AG09309 (cell line): Measurements from ENCODE around the gene TMEM72.

ENCODE experiments used
- DNase-seq: peaks from one replicate; pipeline ENCODE4 v3.0.0-alpha.2; 2010; ENCODE audit warnings: low read depth
- H3K4me3 ChIP-seq: 2 replicates; pipeline ENCODE4 v1.5.1; 2011; ENCODE audit warnings: mild to moderate bottlenecking, low read depth, low read length, moderate library complexity; ENCODE audit not compliant: control insufficient read depth
- TF ChIP-seq, protein P1 (sequence below): IDR thresholded peaks from 2 replicates; pipeline ENCODE4 v1.5.1; 2011; ENCODE audit warnings: mild to moderate bottlenecking, low read depth, low read length, inconsistent platforms; ENCODE audit not compliant: insufficient read depth, control insufficient read depth; ENCODE audit errors: missing control alignments

The TMEM72 gene

DNA sequence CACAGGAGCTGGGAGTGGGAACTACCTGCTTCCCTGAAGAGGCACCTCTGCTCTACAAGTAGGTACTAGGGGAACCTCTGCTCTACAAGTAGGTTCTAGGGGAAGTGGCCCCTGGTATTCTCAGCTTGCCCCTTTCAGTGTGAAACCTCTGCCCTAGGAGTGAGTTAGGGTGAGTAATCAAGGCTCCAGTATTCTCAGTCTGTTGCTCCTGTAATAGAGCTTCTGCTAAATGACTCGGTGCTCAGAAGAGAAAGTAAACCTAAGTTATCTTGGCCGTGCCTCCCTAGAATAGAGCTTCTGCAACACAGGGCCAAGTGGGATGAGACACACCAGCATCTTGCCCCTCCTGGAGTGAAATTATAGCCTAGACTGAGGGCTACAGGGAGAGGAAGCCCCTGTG is 35.1 kb downstream of the TMEM72 start:
- DNase-seq: no peak
- TF ChIP-seq, protein P1, sequence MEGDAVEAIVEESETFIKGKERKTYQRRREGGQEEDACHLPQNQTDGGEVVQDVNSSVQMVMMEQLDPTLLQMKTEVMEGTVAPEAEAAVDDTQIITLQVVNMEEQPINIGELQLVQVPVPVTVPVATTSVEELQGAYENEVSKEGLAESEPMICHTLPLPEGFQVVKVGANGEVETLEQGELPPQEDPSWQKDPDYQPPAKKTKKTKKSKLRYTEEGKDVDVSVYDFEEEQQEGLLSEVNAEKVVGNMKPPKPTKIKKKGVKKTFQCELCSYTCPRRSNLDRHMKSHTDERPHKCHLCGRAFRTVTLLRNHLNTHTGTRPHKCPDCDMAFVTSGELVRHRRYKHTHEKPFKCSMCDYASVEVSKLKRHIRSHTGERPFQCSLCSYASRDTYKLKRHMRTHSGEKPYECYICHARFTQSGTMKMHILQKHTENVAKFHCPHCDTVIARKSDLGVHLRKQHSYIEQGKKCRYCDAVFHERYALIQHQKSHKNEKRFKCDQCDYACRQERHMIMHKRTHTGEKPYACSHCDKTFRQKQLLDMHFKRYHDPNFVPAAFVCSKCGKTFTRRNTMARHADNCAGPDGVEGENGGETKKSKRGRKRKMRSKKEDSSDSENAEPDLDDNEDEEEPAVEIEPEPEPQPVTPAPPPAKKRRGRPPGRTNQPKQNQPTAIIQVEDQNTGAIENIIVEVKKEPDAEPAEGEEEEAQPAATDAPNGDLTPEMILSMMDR: no peak
- no peak overlapping the region for H3K4me3 ChIP-seq

DNA sequence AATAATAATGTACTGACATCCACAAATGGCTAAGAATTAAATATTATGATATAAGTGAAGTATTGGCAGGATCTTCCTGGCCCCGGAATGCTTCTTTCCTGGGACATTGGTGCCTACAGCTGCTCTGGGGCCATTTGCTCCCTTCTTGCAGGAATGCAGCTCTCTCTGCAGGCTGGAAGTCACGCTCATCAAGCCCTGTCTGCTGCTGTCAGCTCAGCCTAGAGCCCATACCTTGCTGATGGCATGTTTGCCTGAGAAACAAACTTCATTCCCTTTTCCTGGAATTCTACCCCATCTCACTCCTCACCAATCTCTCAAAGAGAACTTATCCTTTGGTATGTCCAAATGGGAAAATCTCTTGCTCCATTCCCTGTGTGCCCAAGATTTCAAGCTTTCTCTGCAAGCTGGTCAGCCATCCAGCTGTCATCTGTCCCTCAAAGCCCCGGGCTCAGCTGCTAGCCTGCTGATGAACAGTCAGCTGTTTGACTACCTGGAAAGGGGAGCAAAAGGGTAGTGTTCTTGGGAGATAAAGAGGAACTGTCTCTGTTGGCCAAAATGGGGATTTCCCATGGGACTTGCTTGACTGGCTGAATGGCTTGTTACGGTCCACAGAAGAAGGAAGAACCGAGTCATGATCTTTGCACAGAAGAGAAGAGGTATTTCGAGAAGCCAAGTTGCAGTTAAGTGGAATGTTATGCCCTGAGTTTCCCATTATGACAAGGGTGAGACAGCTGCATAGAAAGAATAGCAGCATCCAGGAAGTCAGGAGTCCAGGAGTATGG is 36.4 kb downstream of the TMEM72 start:
- DNase-seq: no peak
- TF ChIP-seq, protein P1: no peak
- H3K4me3 ChIP-seq: no peak overlapping the region

DNA sequence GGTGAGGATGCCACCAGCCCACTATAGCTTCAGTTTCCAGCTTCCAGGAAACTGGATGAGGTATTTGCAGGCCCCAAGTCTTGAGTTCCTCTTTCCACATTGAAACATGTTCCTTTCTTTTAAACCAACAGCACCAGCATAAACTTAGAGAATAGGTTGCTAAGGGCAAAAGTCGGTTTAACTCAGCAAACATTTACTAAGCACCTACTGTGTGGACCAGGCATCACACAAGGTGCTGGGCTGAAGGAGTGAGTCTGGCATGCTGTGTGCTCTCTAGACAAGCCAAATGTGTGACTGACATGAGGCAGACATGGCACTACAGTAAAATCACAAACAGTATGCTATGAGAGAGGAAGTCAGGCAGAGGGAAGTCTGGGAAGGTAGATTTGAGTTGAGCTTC is 37.5 kb downstream of the TMEM72 start:
- H3K4me3 ChIP-seq: no peak overlapping the region
- TF ChIP-seq, protein P1: no peak
- no peak for DNase-seq

- H3K4me3 ChIP-seq: no peak overlapping the region
- DNase-seq: no peak
- TF ChIP-seq, protein P1: no peak
These were observed 38.1 kb downstream of the TMEM72 start for GRCh38 chr10:44949127-44949802.

GRCh38 chr10:44949915-44950314 is 38.8 kb downstream of the TMEM72 start:
- no peak overlapping the region for H3K4me3 ChIP-seq
- TF ChIP-seq, protein P1: no peak
- DNase-seq: no peak

GRCh38 chr10:44950326-44951225 is 39.4 kb downstream of the TMEM72 start:
- no peak overlapping the region for H3K4me3 ChIP-seq
- TF ChIP-seq, protein P1: no peak
- no peak for DNase-seq
